LNCaP clone FGC (cell line): ENCODE results near the gene ACBD7.

Experiments
- DNase-seq: peaks from one replicate; pipeline ENCODE4 v3.0.0-alpha.2; 2011; ENCODE audit warnings: low read depth
- H3K4me3 ChIP-seq: 2 replicates; pipeline ENCODE4 v1.5.1; 2011; ENCODE audit warnings: mild to moderate bottlenecking, low read depth, low read length, control low read depth
- TF ChIP-seq, protein P1 (sequence below): IDR thresholded peaks from 2 replicates; pipeline ENCODE4 v1.5.1; 2012; ENCODE audit warnings: mild to moderate bottlenecking; ENCODE audit not compliant: control insufficient read depth, insufficient read depth; ENCODE audit errors: extremely low read depth

Gene ACBD7

DNA sequence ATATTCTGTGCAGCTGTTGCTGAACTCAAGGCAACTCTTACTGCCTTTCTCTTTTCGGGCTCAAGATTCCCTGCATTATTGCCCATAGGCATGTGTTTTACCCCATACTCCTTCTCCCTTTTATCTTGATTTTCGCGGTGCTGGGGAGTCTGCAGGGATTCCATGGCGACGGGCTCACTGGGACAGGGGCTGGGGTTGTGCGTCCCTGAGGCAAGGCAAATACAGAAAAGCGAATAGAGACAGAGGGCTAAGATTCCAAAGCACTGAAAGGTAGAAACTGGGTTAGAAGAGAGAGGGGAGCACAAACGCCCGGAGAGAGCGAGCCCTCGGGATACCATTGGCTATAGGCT is 8.1 kb upstream of the ACBD7 start:
- TF ChIP-seq, protein P1, sequence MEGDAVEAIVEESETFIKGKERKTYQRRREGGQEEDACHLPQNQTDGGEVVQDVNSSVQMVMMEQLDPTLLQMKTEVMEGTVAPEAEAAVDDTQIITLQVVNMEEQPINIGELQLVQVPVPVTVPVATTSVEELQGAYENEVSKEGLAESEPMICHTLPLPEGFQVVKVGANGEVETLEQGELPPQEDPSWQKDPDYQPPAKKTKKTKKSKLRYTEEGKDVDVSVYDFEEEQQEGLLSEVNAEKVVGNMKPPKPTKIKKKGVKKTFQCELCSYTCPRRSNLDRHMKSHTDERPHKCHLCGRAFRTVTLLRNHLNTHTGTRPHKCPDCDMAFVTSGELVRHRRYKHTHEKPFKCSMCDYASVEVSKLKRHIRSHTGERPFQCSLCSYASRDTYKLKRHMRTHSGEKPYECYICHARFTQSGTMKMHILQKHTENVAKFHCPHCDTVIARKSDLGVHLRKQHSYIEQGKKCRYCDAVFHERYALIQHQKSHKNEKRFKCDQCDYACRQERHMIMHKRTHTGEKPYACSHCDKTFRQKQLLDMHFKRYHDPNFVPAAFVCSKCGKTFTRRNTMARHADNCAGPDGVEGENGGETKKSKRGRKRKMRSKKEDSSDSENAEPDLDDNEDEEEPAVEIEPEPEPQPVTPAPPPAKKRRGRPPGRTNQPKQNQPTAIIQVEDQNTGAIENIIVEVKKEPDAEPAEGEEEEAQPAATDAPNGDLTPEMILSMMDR, result no peak
- no peak for DNase-seq
- H3K4me3 ChIP-seq, result peak overlapping the region; percentile 92

DNA sequence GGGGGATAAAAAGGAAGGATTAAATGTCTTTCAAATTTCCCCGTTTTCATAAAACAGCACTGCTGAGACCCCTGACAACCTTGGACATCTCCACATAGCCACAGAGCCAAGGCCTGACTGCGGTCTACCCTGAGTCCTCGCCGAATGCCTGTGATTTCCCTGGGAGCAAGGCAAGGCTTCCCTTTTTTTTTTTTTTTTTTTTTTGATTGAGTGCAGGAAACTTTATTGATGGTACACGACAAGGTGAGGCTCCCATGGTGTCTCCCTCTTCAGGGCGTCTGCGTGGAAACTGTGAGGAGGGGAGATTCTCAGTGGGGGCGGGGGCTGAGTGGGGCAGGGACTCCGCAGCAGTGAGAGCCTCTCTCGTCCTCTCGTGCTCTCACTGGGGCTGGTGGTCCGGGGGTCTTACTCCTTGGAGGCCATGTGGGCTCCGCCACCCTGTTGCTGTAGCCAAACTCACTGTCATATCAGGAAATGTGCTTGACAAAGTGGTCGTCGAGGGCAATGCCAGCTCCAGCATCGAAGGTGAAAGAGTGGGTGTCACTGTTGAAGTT is 4.4 kb upstream of the ACBD7 start:
- no peak for DNase-seq
- TF ChIP-seq, protein P1, result no peak
- no peak overlapping the region for H3K4me3 ChIP-seq

DNA sequence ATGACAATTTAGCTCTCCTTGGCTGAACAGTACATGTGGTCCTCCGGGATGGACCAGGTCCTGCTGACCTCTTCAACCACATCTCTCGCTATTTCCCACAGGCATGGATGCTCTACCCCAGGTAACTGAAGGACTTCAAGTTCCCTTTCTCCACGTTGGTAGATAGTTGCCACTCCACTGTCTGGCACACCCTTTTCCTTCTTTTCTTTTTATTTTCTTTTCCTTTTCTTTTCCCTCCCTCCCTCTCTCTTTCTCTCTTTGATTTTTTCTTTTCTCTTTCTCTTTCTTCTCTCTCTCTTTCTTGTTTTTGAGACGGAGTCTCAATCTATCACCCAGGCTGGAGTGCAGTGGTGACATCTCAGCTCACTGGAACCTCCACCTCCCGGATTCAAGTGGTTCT is 2.8 kb upstream of the ACBD7 start:
- no peak for DNase-seq
- TF ChIP-seq, protein P1, result no peak
- H3K4me3 ChIP-seq, result no peak overlapping the region

- peak overlapping the region; percentile 52 for H3K4me3 ChIP-seq
- DNase-seq, result peak; percentile 98
- TF ChIP-seq, protein P1, result 0 out of 2 replicates have a peak, but pooled peaks have one; percentile 11
These were observed 4.1 kb downstream of the ACBD7 start for GRCh38 chr10:15084502-15084922.

DNA sequence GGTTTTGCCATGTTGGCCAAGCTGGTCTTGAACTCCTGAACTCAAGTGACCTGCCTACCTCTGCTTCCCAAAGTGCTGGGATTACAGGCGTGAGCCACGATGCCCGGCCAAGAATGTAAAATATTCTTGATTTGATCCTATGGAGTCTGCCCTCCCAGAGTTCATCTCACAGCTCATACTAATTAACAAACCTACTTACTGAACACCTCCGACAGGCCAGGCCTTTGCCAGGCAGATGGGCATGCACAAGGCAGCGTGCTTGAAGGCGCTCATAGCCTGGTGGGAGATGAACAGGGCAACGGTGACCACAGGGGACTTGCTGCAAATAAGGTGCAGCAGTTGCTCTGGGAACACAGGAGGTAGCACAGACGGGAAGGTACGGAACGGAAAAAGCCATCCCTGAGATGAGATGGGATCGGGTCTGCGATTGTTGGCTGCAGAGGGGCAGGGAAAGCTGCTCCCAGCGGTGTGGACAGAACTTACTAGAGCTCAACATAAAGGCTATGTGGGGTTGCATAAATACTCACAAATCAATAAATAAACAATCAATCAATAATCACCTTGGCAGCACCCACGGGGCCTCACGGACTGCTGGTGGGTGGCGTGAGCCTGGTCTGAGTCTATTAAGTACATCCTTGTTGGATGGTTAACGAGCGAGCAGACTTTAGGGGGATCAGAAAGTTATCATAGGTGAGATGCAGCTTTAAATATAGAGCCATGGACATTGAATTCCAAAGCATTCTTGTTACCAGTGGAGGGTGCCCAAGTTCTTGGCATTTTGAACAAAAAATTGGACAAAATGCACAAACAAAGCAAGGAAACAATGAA is 4.7 kb downstream of the ACBD7 start:
- DNase-seq, result no peak
- TF ChIP-seq, protein P1, result no peak
- peak overlapping the region; percentile 52 for H3K4me3 ChIP-seq

DNA sequence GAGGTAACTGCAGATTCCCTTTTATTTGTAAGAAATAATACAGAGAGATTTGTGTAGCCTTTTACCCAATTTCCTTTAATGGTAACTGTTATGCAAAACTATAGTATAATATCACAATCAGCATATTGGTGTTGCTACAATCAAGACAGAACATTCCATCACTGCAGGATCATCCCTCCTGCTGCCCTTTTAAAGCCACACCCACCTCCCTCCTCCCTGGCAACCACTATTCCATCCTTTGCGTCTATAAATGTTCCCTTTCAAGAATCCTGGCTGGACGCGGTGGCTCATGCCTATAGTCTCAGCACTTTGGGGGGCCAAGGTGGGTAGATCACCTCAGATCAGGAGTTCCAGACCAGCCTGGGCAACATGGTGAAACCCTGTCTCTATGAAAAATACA is 13.2 kb downstream of the ACBD7 start:
- DNase-seq, result no peak
- TF ChIP-seq, protein P1, result no peak
- H3K4me3 ChIP-seq, result no peak overlapping the region
